NCI-H2029 treated with DMSO at 0.1 percent for 48 hours (cell line): ENCODE results near the gene SLC7A6OS.
"Not testable (repeated sequence)": the region's sequence is repeated elsewhere in the genome, so short reads cannot be mapped to it uniquely, and the experiment has no call there.

Experiments used
- DNase-seq: peaks from one replicate; lab custom pipeline; 2025; lab: John Stamatoyannopoulos, UW

The SLC7A6OS gene

GRCh38 chr16:68298907-68299561 is 11.7 kb downstream of the SLC7A6OS start:
- DNase-seq: no peak

- no peak for DNase-seq
These were observed 12.4 kb downstream of the SLC7A6OS start for GRCh38 chr16:68298312-68298711.

- no peak for DNase-seq
These were observed 12.8 kb downstream of the SLC7A6OS start for GRCh38 chr16:68297908-68298307.

- DNase-seq: no peak
These were observed 14.1 kb downstream of the SLC7A6OS start for GRCh38 chr16:68296693-68297092.

GRCh38 chr16:68296291-68296690 is 14.5 kb downstream of the SLC7A6OS start:
- DNase-seq: no peak

- no peak for DNase-seq
These were observed 18.3 kb downstream of the SLC7A6OS start for GRCh38 chr16:68292425-68292824.

GRCh38 chr16:68291227-68291626 is 19.5 kb downstream of the SLC7A6OS start:
- DNase-seq: no peak

- no peak for DNase-seq
These were observed 20.3 kb downstream of the SLC7A6OS start for GRCh38 chr16:68290450-68290849.

- no peak for DNase-seq
These were observed 21.0 kb downstream of the SLC7A6OS start for GRCh38 chr16:68289621-68290329.

GRCh38 chr16:68289202-68289601 is 21.5 kb downstream of the SLC7A6OS start:
- DNase-seq: no peak

- not testable (repeated sequence) for DNase-seq
These were observed 21.9 kb downstream of the SLC7A6OS start for GRCh38 chr16:68288796-68289195.

GRCh38 chr16:68288252-68288650 is 22.5 kb downstream of the SLC7A6OS start:
- no peak for DNase-seq

GRCh38 chr16:68287276-68288251 is 23.2 kb downstream of the SLC7A6OS start:
- DNase-seq: no peak

- DNase-seq: no peak
These were observed 24.3 kb downstream of the SLC7A6OS start for GRCh38 chr16:68286153-68287074.

- no peak for DNase-seq
These were observed 25.1 kb downstream of the SLC7A6OS start for GRCh38 chr16:68285683-68286082.

GRCh38 chr16:68284847-68285246 is 25.9 kb downstream of the SLC7A6OS start:
- no peak for DNase-seq

GRCh38 chr16:68283801-68284598 is 26.7 kb downstream of the SLC7A6OS start:
- DNase-seq: no peak

GRCh38 chr16:68283346-68283745 is 27.4 kb downstream of the SLC7A6OS start:
- DNase-seq: no peak

- DNase-seq: no peak
These were observed 28.7 kb downstream of the SLC7A6OS start for GRCh38 chr16:68282064-68282452.

GRCh38 chr16:68281368-68282063 is 29.2 kb downstream of the SLC7A6OS start:
- DNase-seq: no peak
